CD4-positive, alpha-beta T cell treated with Interleukin-4 for 4 hours (primary cell): ENCODE data around the gene SCN4B.
"Not testable (repeated sequence)": the region's sequence is repeated elsewhere in the genome, so short reads cannot be mapped to it uniquely, and the experiment has no call there.

Experiments used
- DNase-seq: peaks from one replicate; pipeline ENCODE4 v3.0.0-alpha.2; 2020

The SCN4B gene, protein sequence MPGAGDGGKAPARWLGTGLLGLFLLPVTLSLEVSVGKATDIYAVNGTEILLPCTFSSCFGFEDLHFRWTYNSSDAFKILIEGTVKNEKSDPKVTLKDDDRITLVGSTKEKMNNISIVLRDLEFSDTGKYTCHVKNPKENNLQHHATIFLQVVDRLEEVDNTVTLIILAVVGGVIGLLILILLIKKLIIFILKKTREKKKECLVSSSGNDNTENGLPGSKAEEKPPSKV

GRCh38 chr11:118152552-118153471 lies at the start of gene SCN4B:
Gene SCN4B, minus strand, starts transcription at chr11:118152823. Its CDS starts 150 bp downstream, at chr11:118152673.
- no peak for DNase-seq

- peak; percentile 42 for DNase-seq
Measured at GRCh38 chr11:118201966-118202365, 49.3 kb upstream of the SCN4B start.

- peak; percentile 88 for DNase-seq
Measured at GRCh38 chr11:118200901-118201680, 48.5 kb upstream of the SCN4B start.

DNA sequence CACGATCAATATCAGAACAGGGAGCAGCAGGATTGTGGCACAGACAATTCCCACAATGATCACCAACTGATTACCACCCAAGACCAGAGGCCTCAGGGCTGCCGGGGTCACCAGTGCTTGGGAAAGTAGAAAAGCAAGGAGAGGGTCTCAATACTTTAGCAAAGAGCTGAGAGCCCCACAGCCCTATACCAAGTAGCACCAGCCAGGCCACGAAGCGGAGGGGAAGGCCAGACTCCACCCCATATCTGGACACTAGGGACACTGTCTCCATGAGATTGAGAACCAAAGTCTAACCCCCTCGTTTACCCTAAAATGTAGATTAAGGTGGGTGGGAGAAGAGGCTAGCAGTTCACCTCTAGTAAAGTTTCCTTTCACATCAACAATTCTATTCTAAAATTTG lies 47.9 kb upstream of the SCN4B start:
- no peak for DNase-seq

- DNase-seq, result no peak
Measured at GRCh38 chr11:118199135-118199534, 46.5 kb upstream of the SCN4B start.

GRCh38 chr11:118198370-118198769 lies 45.7 kb upstream of the SCN4B start:
- peak; percentile 79 for DNase-seq

- DNase-seq, result no peak
Measured at GRCh38 chr11:118194835-118195627, 42.4 kb upstream of the SCN4B start.

- DNase-seq, result no peak
Measured at GRCh38 chr11:118193910-118194566, 41.4 kb upstream of the SCN4B start.

- not testable (repeated sequence) for DNase-seq
Measured at GRCh38 chr11:118192817-118193216, 40.2 kb upstream of the SCN4B start.

- DNase-seq, result not testable (repeated sequence)
Measured at GRCh38 chr11:118190942-118191506, 38.4 kb upstream of the SCN4B start.

- no peak for DNase-seq
Measured at GRCh38 chr11:118186346-118187107, 33.9 kb upstream of the SCN4B start.

- DNase-seq, result no peak
Measured at GRCh38 chr11:118184784-118185579, 32.4 kb upstream of the SCN4B start.

DNA sequence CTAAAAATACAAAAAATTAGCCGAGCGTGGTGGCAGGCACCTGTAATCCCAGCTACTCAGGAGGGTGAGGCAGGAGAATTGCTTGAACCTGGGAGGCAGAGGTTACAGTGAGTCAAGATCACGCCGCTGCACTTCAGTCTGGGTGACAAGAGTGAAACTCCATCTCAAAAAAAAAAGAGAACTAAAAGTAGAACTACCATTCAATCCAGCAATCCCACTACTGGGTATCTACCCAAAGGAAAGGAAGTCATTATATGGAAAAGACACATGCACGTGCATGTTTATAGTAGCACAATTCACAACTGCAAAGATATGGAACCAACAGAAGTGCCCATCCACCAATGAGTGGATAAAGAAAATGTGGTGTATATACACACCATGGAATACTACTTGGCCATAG lies 31.1 kb upstream of the SCN4B start:
- DNase-seq, result not testable (repeated sequence)

DNA sequence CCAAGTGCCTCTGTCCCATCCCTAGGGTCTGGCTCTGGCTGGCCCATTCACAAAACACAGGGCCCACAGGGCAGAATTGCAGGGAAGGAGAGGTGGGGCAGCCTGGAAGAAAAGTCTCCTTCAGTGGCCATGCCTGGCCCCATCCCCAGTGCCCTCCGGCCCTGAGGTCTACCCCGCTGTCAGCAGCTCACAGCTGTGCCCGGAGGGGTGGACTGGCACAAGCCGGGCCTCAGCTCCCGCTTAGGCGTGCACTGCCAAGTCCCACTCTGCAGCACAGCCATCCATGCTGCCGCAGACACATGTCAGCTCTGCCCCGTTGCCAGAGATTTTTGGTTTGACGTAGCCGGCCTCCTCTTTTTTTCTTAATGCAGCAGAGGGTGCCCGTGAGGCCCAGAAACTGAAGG lies 27.7 kb upstream of the SCN4B start:
- DNase-seq, result no peak

DNA sequence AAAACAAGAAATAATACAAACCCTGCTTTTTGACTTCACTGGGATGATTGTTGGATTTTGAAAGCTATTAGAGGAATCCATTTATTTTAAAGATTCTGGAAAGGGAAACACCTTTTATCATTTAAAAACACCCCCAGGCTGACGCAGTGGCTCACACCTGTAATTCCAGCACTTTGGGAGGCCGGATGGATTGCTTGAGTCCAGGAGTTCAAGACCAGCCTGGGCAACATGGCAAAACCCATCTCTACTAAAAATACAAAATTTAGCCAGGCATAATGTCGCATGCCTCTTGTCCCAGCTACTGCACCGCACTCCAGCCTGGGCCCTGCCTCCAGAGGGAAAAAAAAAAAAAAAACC lies 24.1 kb upstream of the SCN4B start:
- no peak for DNase-seq

- DNase-seq, result no peak
Measured at GRCh38 chr11:118175993-118176777, 23.6 kb upstream of the SCN4B start, which contains the start of gene SCN2B. Gene SCN2B, minus strand, starts transcription at chr11:118176639. Its CDS starts 208 bp downstream, at chr11:118176431.

- DNase-seq, result no peak
Measured at GRCh38 chr11:118175031-118175992, 22.7 kb upstream of the SCN4B start.
